Omental fat pad (tissue), 4 donors: ENCODE measurements around the gene NSMCE1. TPM values are rescaled to one million over a fixed set of nuclear protein-coding genes. Genes with fewer than 3 reads are reported as not detected.

Experiments used
- ATAC-seq: fragments of 150-250 bp; one replicate; pipeline ENCODE4 v1.9.1; 2016; ENCODE audit warnings: mild to moderate bottlenecking, moderate library complexity; ENCODE audit not compliant: low FRiP score
- DNase-seq: peaks from one replicate; pipeline ENCODE4 v3.0.0-alpha.2; 2019; ENCODE audit warnings: low spot score
- CTCF ChIP-seq, 3 donors: fragments of 450-650 bp; IDR thresholded peaks; one replicate each; pipeline ENCODE4 v1.5.1; 2016 to 2017; ENCODE audit warnings: antibody characterized with exemption in 3 of 3, mild to moderate bottlenecking in 3 of 3, moderate library complexity in 2 of 3
- total RNA-seq, 4 donors: library from RNA; depleted of rRNA; stranded (reverse); fragments of >200 nt; gene quantifications; one replicate each; pipeline ENCODE4 v1.1.0, GENCODE V29; 2016

The NSMCE1 gene
- total RNA-seq, 4 donors from 2014 or later, result 30.3 to 53.0 (median 43.9) TPM

DNA sequence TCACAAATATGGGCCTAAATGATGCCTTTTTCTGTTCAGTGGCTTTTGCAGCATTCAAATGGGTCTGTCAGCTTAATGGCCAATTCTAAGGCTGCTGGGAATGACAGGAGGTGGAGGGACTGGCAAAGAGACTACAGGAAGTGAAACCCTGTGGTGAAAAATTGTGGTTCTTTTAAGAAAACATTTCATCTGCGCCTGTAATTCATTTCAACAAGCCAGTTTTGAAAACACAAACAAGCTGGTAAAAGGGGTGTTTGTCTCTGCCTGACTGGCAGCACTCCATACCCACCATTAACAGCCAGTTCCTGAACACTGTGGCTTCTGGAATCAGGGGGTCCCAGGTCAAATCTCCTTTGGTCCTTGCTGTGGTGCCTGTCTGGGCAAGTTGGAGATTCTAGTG is 68.8 kb downstream of the NSMCE1 start:
- no peak for TF ChIP-seq CTCF (IDR thresholded peaks at IDR 0.05)
- DNase-seq (no peak), ATAC-seq (no peak)

DNA sequence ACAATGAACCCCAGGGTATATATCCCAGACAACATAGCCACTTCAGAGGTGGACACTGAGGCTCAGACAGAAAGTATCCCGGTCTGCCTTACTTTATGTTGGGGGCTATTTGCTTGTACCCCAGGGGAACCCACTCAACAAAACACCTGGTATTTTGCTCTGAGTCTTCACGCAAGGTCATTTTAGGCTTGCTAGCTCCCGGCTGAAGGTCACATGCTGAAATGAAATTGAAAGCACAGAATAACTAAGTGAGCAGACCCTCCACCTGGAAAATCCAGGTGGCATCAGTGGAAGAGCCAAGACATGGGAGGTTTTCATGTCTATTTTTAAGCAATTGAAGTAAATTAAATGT is 69.4 kb downstream of the NSMCE1 start:
- TF ChIP-seq CTCF (IDR thresholded peaks at IDR 0.05), result no peak
- no peak for ATAC-seq
- no peak for DNase-seq

GRCh38 chr16:27198451-27199234 is 69.9 kb downstream of the NSMCE1 start:
- no peak for ATAC-seq
- no peak for TF ChIP-seq CTCF (IDR thresholded peaks at IDR 0.05)
- DNase-seq, result no peak

GRCh38 chr16:27197004-27197403 is 71.6 kb downstream of the NSMCE1 start:
- no peak for TF ChIP-seq CTCF (IDR thresholded peaks at IDR 0.05)
- ATAC-seq (no peak), DNase-seq (no peak)

DNA sequence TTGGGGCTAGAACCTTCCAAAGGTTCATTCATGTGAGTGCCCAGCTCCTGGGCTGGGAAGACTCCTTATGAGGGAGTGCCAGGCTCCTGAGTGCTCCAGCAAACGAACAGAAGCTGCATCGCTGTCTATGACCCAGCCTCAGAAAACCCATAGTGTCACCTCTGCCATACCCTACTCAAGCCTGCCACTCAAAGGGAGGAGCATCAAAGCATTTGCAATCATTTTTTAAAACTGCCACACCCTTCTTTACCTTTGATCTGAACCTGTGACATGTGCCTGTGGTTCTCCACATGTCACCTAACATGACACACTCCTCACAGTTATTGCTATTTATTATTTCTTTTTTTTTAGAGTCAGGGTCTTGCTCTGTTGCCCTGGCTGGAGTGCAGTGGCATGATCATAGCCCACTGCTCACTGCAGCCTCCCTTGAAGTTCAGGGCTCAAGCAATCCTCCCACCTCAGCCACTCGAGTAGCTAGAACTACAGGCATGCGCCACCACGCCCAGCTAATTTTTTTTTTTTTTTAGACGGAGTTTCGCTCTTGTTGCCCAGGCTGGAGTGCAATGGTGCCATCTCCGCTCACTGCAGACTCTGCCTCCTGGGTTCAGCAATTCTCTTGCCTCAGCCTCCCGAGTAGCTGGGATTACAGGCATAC is 72.5 kb downstream of the NSMCE1 start:
- DNase-seq (no peak), ATAC-seq (no peak)
- no peak for TF ChIP-seq CTCF (IDR thresholded peaks at IDR 0.05)

- TF ChIP-seq CTCF (IDR thresholded peaks at IDR 0.05), result no peak
- DNase-seq (no peak), ATAC-seq (no peak)
Observed at GRCh38 chr16:27195076-27195741, 73.4 kb downstream of the NSMCE1 start.
